ENCODE measurements around the gene RAPGEF4.

RAPGEF4 gene

GRCh38 chr2:172914341-172915008 lies 178.8 kb downstream of the RAPGEF4 start:
- DNase-seq, result no peak

- no peak for DNase-seq
These were observed 182.1 kb downstream of the RAPGEF4 start for GRCh38 chr2:172917716-172918115.

GRCh38 chr2:172919732-172920131 lies 184.1 kb downstream of the RAPGEF4 start:
- DNase-seq, result no peak

- DNase-seq, result no peak
These were observed 186.0 kb downstream of the RAPGEF4 start for GRCh38 chr2:172921532-172922236.

- DNase-seq, result no peak
These were observed 186.7 kb downstream of the RAPGEF4 start for GRCh38 chr2:172922306-172922705.

- no peak for DNase-seq
These were observed 187.2 kb downstream of the RAPGEF4 start for GRCh38 chr2:172922815-172923214.

- no peak for DNase-seq
These were observed 188.5 kb downstream of the RAPGEF4 start for GRCh38 chr2:172924097-172924660.

GRCh38 chr2:172925600-172925999 lies 190.0 kb downstream of the RAPGEF4 start:
- DNase-seq, result no peak

- no peak for DNase-seq
These were observed 191.4 kb downstream of the RAPGEF4 start for GRCh38 chr2:172926785-172927640.

GRCh38 chr2:172927641-172928357 lies 192.2 kb downstream of the RAPGEF4 start:
- no peak for DNase-seq

GRCh38 chr2:172928756-172929155 lies 193.1 kb downstream of the RAPGEF4 start:
- no peak for DNase-seq

- DNase-seq, result no peak
These were observed 194.0 kb downstream of the RAPGEF4 start for GRCh38 chr2:172929644-172930043.

GRCh38 chr2:172930871-172931255 lies 195.2 kb downstream of the RAPGEF4 start:
- DNase-seq, result no peak

GRCh38 chr2:172931256-172931894 lies 195.7 kb downstream of the RAPGEF4 start:
- peak; percentile 68 for DNase-seq

GRCh38 chr2:172931918-172932520 lies 196.4 kb downstream of the RAPGEF4 start:
- peak; percentile 35 for DNase-seq

GRCh38 chr2:172937884-172938712 lies 202.5 kb downstream of the RAPGEF4 start:
- DNase-seq, result no peak

- DNase-seq, result no peak
These were observed 203.2 kb downstream of the RAPGEF4 start for GRCh38 chr2:172938713-172939375.

- no peak for DNase-seq
These were observed 207.9 kb downstream of the RAPGEF4 start for GRCh38 chr2:172943539-172943938.

GRCh38 chr2:172944022-172944793 lies 208.6 kb downstream of the RAPGEF4 start:
- DNase-seq, result no peak
